ENCODE measurements around the gene L3MBTL4.

The L3MBTL4 gene

GRCh38 chr18:6414723-6415417, at the start of gene L3MBTL4:
TSS of gene L3MBTL4 (minus strand) at chr18:6414911. CDS start at chr18:6311625, 103,286 bp downstream.
- no peak for TF ChIP-seq GATA2 (IDR thresholded peaks at IDR 0.05; ENCODE audit: low read depth, low read length)
- no peak for TF ChIP-seq GATA3 (IDR thresholded peaks at IDR 0.05; ENCODE audit: low read depth, low read length)

- TF ChIP-seq GATA2 (IDR thresholded peaks at IDR 0.05; ENCODE audit: low read depth, low read length) = no peak
These were observed 37.5 kb upstream of the L3MBTL4 start for GRCh38 chr18:6452194-6452593.

GRCh38 chr18:6449213-6449612, 34.5 kb upstream of the L3MBTL4 start:
- no peak for TF ChIP-seq GATA2 (IDR thresholded peaks at IDR 0.05; ENCODE audit: low read depth, low read length)
- no peak for TF ChIP-seq GATA3 (IDR thresholded peaks at IDR 0.05; ENCODE audit: low read depth, low read length)

- no peak for TF ChIP-seq GATA3 (IDR thresholded peaks at IDR 0.05; ENCODE audit: low read depth, low read length)
- TF ChIP-seq GATA2 (IDR thresholded peaks at IDR 0.05; ENCODE audit: low read depth, low read length) = no peak
These were observed 29.9 kb upstream of the L3MBTL4 start for GRCh38 chr18:6444466-6445228.

- TF ChIP-seq GATA2 (IDR thresholded peaks at IDR 0.05; ENCODE audit: low read depth, low read length) (no peak), GATA3 (IDR thresholded peaks at IDR 0.05; ENCODE audit: low read depth, low read length) (no peak)
These were observed 26.5 kb upstream of the L3MBTL4 start for GRCh38 chr18:6441200-6441599.

- TF ChIP-seq GATA3 (IDR thresholded peaks at IDR 0.05; ENCODE audit: low read depth, low read length) (no peak), GATA2 (IDR thresholded peaks at IDR 0.05; ENCODE audit: low read depth, low read length) (no peak)
These were observed 23.5 kb upstream of the L3MBTL4 start for GRCh38 chr18:6437937-6438818.

- no peak for TF ChIP-seq GATA2 (IDR thresholded peaks at IDR 0.05; ENCODE audit: low read depth, low read length)
These were observed 21.0 kb upstream of the L3MBTL4 start for GRCh38 chr18:6435731-6436130.

GRCh38 chr18:6434987-6435709, 20.4 kb upstream of the L3MBTL4 start:
- TF ChIP-seq GATA2 (IDR thresholded peaks at IDR 0.05; ENCODE audit: low read depth, low read length) (peak; percentile 90), GATA3 (IDR thresholded peaks at IDR 0.05; ENCODE audit: low read depth, low read length) (peak; percentile 85)

- TF ChIP-seq GATA2 (IDR thresholded peaks at IDR 0.05; ENCODE audit: low read depth, low read length) = no peak
- no peak for TF ChIP-seq GATA3 (IDR thresholded peaks at IDR 0.05; ENCODE audit: low read depth, low read length)
These were observed 19.8 kb upstream of the L3MBTL4 start for GRCh38 chr18:6434481-6434880.

GRCh38 chr18:6431659-6432318, 17.1 kb upstream of the L3MBTL4 start:
- no peak for TF ChIP-seq GATA2 (IDR thresholded peaks at IDR 0.05; ENCODE audit: low read depth, low read length)
- no peak for TF ChIP-seq GATA3 (IDR thresholded peaks at IDR 0.05; ENCODE audit: low read depth, low read length)

GRCh38 chr18:6428851-6429395, 14.2 kb upstream of the L3MBTL4 start:
- TF ChIP-seq GATA2 (IDR thresholded peaks at IDR 0.05; ENCODE audit: low read depth, low read length) (no peak), GATA3 (IDR thresholded peaks at IDR 0.05; ENCODE audit: low read depth, low read length) (no peak)

GRCh38 chr18:6427286-6427685, 12.6 kb upstream of the L3MBTL4 start:
- TF ChIP-seq GATA2 (IDR thresholded peaks at IDR 0.05; ENCODE audit: low read depth, low read length) (no peak), GATA3 (IDR thresholded peaks at IDR 0.05; ENCODE audit: low read depth, low read length) (no peak)

- TF ChIP-seq GATA3 (IDR thresholded peaks at IDR 0.05; ENCODE audit: low read depth, low read length) = no peak
- no peak for TF ChIP-seq GATA2 (IDR thresholded peaks at IDR 0.05; ENCODE audit: low read depth, low read length)
These were observed 8.6 kb upstream of the L3MBTL4 start for GRCh38 chr18:6423289-6423688.
